Skeletal muscle tissue (tissue), 4 donors: Measurements from ENCODE around the gene FGF18. TPM values are rescaled to one million over a fixed set of nuclear protein-coding genes. Genes with fewer than 3 reads are reported as not detected.

Experiments
- H3K27ac ChIP-seq: one replicate; pipeline ENCODE4 v1.7.0; 2013; ENCODE audit warnings: mild to moderate bottlenecking, low read depth, low read length, inconsistent platforms
- H3K27me3 ChIP-seq, 3 donors: one replicate each; pipeline ENCODE4 v1.7.0; 2013; ENCODE audit warnings: low read length in 3 of 3; ENCODE audit not compliant: control insufficient read depth in 3 of 3, insufficient read depth in 3 of 3
- H3K36me3 ChIP-seq, 3 donors: one replicate each; pipeline ENCODE4 v1.7.0; 2013; ENCODE audit warnings: low read length in 3 of 3; ENCODE audit not compliant: control insufficient read depth in 3 of 3, insufficient read depth in 3 of 3
- H3K4me1 ChIP-seq, 3 donors: one replicate each; pipeline ENCODE4 v1.7.0; 2013; ENCODE audit warnings: low read length in 3 of 3, mild to moderate bottlenecking in 3 of 3; ENCODE audit not compliant: control insufficient read depth in 3 of 3, insufficient read depth in 3 of 3
- H3K4me3 ChIP-seq, 3 donors: one replicate each; pipeline ENCODE4 v1.7.0; 2013; ENCODE audit warnings: low read length in 3 of 3
- H3K9ac ChIP-seq, 3 donors: one replicate each; pipeline ENCODE4 v1.7.0; 2013; ENCODE audit warnings: low read length in 3 of 3, mild to moderate bottlenecking in 3 of 3, moderate library complexity in 2 of 3, low read depth in 1 of 3
- H3K9me3 ChIP-seq, 3 donors: one replicate each; pipeline ENCODE4 v1.7.0; 2013; ENCODE audit warnings: low read length in 3 of 3; ENCODE audit not compliant: control insufficient read depth in 3 of 3
- total RNA-seq: library from RNA; depleted of rRNA; stranded (reverse); fragments of >200 nt; gene quantifications from one replicate; pipeline ENCODE4 v1.2.3, GENCODE V29; 2014
- donor health status: Osteomylitis.

FGF18 gene
- total RNA-seq, 1 donor from 2014 or later = 3.1 TPM

GRCh38 chr5:171422495-171422894 is 3.0 kb downstream of the FGF18 start:
- H3K9ac ChIP-seq = no peak overlapping the region
- H3K4me3 ChIP-seq = no peak overlapping the region
- no peaks in the 10 kb centered on the region for H3K9me3 ChIP-seq
- peaks cover 20 to 22% (median 21%) of the 10 kb centered on the region in 3 donors for H3K4me1 ChIP-seq
- H3K27ac ChIP-seq = no peak overlapping the region
- no peaks in the 10 kb centered on the region for H3K36me3 ChIP-seq
- H3K27me3 ChIP-seq = peaks cover 0 to 5% (median 4%) of the 10 kb centered on the region in 3 donors

- peaks cover 20 to 22% (median 21%) of the 10 kb centered on the region in 3 donors for H3K4me1 ChIP-seq
Measured at GRCh38 chr5:171422902-171423663, 3.6 kb downstream of the FGF18 start.

GRCh38 chr5:171424726-171425125 is 5.3 kb downstream of the FGF18 start:
- no peak overlapping the region for H3K9ac ChIP-seq
- H3K9me3 ChIP-seq = no peaks in the 10 kb centered on the region
- no peak overlapping the region for H3K27ac ChIP-seq
- no peaks in the 10 kb centered on the region for H3K36me3 ChIP-seq
- H3K4me3 ChIP-seq = no peak overlapping the region
- peaks cover 0 to 5% (median 0%) of the 10 kb centered on the region in 3 donors for H3K27me3 ChIP-seq
- H3K4me1 ChIP-seq = peaks cover 12 to 13% (median 12%) of the 10 kb centered on the region in 3 donors

More at GRCh38 chr5:171422902-171423663, 3.6 kb downstream of the FGF18 start:
- no peaks in the 10 kb centered on the region for H3K9me3 ChIP-seq
- no peak overlapping the region for H3K27ac ChIP-seq
- H3K27me3 ChIP-seq = peaks cover 0 to 5% (median 4%) of the 10 kb centered on the region in 3 donors
- no peak overlapping the region for H3K4me3 ChIP-seq
- no peak overlapping the region for H3K9ac ChIP-seq
- H3K36me3 ChIP-seq = no peaks in the 10 kb centered on the region

- Histone ChIP-seq H3K4me1 (peaks cover 5 to 9% (median 6%) of the 10 kb centered on the region in 3 donors), H3K27me3 (peaks cover 0 to 2% (median 0%) of the 10 kb centered on the region in 3 donors), H3K36me3 (no peaks in the 10 kb centered on the region), H3K9ac (no peak overlapping the region), H3K4me3 (no peak overlapping the region), H3K9me3 (no peaks in the 10 kb centered on the region), H3K27ac (no peak overlapping the region)
Measured at GRCh38 chr5:171425596-171426244, 6.3 kb downstream of the FGF18 start.

DNA sequence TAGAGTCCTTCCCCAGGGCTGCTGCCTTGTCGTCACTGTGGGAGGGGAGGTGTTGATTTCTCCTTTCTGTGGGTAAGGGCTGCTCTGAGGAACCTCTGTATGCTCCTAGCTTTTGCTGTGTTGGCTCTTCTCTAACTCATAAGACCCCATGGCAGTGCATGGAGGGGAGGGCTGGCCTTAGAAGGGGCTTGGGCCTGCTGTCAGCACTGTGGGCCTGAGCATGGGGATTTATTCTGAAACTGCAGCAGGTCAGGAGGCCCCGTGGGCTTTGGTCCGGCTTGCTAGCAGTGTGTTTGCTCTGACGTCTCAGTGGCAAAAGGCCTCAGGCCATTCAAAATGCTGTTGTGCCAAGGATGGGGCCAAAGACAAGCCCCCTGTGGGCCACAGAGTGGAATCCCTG is 6.8 kb downstream of the FGF18 start:
- Histone ChIP-seq H3K4me1 (peaks cover 0 to 4% (median under 1%) of the 10 kb centered on the region in 3 donors), H3K27me3 (no peaks in the 10 kb centered on the region), H3K9ac (no peak overlapping the region), H3K36me3 (no peaks in the 10 kb centered on the region), H3K27ac (no peak overlapping the region), H3K9me3 (no peaks in the 10 kb centered on the region), H3K4me3 (no peak overlapping the region)

- Histone ChIP-seq H3K27ac (no peak overlapping the region), H3K36me3 (no peaks in the 10 kb centered on the region), H3K9me3 (no peaks in the 10 kb centered on the region), H3K4me3 (no peak overlapping the region), H3K27me3 (no peaks in the 10 kb centered on the region), H3K9ac (no peak overlapping the region), H3K4me1 (no peaks in the 10 kb centered on the region)
Measured at GRCh38 chr5:171426680-171427079, 7.2 kb downstream of the FGF18 start.

DNA sequence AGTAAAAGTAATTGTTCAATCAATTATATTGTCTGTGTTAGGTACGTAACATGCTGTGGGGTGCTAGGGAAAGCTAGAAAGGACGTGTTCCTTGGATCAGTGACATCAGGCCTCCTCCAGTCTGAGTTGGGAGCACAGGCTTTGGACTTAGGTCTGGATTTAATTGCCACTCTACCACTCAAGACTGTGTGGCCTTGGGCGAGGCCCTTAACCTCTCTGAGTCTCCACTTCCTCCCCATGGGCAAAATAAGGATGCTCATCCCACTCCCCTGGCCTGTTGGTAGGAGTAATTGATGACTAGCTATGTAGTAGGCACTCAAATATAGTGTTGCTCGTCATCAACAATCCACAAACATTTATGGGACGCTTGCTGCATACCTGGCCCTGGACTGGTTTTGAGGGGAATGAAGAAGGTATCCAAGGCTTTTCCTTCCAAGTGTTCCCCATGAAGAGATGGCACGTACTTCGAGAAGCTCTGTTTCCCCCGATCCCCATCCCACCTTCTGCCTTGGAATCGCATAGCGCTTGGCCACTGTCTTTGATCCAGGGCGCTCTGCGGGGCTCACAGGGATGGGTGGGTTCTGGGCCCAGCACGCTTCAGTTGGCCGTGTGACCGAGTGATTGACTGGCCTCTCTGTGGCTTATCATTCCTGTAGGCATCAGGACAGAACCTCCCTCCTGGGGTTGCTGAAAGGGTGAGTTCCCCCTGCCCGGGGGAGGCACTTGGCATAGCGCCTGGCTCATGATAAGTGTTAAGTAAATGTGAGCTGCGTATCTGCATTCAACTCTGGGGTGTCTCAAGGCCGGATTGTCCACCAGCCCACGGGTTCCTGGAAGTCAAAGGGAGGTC is 8.1 kb downstream of the FGF18 start:
- no peak overlapping the region for H3K27ac ChIP-seq
- no peaks in the 10 kb centered on the region for H3K36me3 ChIP-seq
- H3K9ac ChIP-seq = no peak overlapping the region
- H3K4me3 ChIP-seq = no peak overlapping the region
- H3K4me1 ChIP-seq = no peaks in the 10 kb centered on the region
- no peaks in the 10 kb centered on the region for H3K27me3 ChIP-seq
- no peaks in the 10 kb centered on the region for H3K9me3 ChIP-seq

- no peaks in the 10 kb centered on the region for H3K4me1 ChIP-seq
- no peak overlapping the region for H3K9ac ChIP-seq
- no peaks in the 10 kb centered on the region for H3K36me3 ChIP-seq
- H3K9me3 ChIP-seq = no peaks in the 10 kb centered on the region
- H3K4me3 ChIP-seq = no peak overlapping the region
- no peaks in the 10 kb centered on the region for H3K27me3 ChIP-seq
- no peak overlapping the region for H3K27ac ChIP-seq
Measured at GRCh38 chr5:171428168-171428696, 8.8 kb downstream of the FGF18 start.

GRCh38 chr5:171428809-171429542 is 9.5 kb downstream of the FGF18 start:
- Histone ChIP-seq H3K4me1 (no peaks in the 10 kb centered on the region), H3K4me3 (no peak overlapping the region), H3K9me3 (no peaks in the 10 kb centered on the region), H3K36me3 (no peaks in the 10 kb centered on the region), H3K9ac (no peak overlapping the region), H3K27ac (no peak overlapping the region), H3K27me3 (no peaks in the 10 kb centered on the region)
